HCT116 (cell line): ENCODE data around the gene HERC2.

Experiments
- EZH2 ChIP-seq: fragments of 200-600 bp; sonication (generic); IDR thresholded peaks from 2 replicates; pipeline ENCODE4 v1.6.1; 2017; ENCODE audit warnings: antibody characterized with exemption, mixed run types
- ZFX ChIP-seq: fragments of 450-650 bp; IDR thresholded peaks from 2 replicates; pipeline ENCODE4 v1.6.1; 2017

DNA sequence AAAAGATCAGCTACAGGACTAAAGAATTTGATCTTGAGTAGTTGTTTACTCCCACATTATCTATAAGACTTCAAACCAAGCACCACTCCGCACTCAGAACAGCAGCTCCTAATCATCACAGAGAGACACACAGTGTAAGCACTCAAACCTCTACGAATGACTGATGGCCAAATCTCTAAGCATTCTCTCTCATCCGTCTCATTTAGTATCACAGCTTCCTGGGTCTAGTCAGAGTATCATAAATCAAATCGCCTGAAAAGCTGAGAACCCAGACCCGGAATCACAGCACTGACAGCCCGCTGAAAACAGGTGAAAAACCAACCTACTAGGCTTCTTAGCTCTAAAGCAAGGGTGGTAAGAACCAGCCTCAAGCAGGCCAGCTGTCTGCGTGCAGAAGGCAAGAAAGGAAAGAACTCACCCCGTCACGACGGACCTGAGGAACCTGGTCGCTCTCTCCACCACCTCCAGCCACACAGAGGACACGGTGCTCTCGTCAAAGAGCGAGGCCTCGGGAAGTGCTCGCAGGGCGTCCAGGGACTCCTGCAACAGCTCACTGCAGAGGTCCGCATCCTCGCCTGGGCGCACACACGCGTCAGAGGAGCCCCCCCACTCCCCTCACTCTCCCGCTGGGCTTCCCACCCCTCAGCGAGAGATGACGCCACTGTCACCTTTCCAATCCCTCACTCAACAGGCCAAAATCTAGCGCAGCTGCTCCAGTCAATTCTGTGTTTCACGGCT is 47.9 kb downstream of the HERC2 start:
- no peak for TF ChIP-seq ZFX
- no peak for TF ChIP-seq EZH2
